Muscle of arm (tissue), 12 donors: ENCODE data around the gene PCNX3. TPM values are rescaled to one million over a fixed set of nuclear protein-coding genes. Genes with fewer than 3 reads are reported as not detected.

Source experiments
- DNase-seq: peaks from one replicate; pipeline ENCODE4 v3.0.0-alpha.2; 2013
- polyA plus RNA-seq, 12 donors: library from polyadenylated mRNA; unstranded; fragments of 120-200 nt; gene quantifications; one replicate each; pipeline ENCODE4 v1.2.1, GENCODE V29; 2013; ENCODE audit not compliant: insufficient read length in 12 of 12

PCNX3 gene
- polyA plus RNA-seq, 12 donors = 9.8 to 155 (median 15.6) TPM

DNA sequence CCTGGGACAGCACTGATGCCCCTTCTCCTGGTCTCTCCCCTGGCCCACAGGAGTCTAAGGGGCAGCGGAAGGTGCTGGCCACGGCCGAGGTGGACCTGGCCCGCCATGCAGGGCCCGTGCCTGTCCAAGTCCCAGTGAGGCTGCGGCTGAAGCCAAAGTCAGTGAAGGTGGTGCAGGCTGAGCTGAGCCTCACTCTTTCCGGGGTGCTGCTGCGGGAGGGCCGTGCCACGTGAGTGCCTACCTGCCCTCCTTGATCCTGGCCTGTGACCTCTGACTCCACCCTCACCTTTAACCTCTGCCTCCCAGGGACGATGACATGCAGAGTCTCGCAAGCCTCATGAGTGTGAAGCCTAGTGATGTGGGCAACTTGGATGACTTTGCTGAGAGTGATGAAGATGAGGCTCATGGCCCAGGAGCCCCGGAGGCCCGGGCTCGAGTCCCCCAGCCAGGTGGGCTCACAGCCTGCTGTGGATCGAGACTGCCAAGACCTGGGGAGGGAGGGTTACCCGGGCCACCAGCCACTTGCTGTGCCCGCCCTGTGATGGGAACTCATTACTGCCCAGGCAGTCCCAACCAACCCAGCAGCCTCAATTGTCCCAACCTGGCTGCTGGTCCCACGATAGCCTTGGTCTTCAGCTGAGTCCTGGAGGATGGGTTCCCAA is 35.4 kb upstream of the PCNX3 start:
- DNase-seq = no peak

DNA sequence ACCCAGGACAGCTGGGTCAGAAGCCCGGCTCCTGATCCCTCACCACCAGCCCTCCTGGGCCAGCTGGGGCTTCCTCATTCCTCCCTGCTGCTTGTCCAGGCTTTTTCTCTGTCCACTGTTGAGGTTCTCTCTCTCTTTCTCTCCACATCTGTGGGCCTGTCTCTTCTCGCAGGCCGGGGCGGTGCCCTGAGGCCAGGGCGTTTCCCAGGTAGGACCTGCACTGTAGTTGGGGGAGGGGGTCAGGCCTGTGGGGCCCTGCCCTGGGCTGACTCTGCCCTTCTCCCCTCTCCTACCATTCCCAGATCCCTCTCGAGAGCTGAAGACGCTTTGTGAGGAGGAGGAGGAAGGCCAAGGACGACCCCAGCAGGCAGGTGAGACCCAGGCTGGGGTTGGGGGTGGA is 34.8 kb upstream of the PCNX3 start:
- no peak for DNase-seq

DNA sequence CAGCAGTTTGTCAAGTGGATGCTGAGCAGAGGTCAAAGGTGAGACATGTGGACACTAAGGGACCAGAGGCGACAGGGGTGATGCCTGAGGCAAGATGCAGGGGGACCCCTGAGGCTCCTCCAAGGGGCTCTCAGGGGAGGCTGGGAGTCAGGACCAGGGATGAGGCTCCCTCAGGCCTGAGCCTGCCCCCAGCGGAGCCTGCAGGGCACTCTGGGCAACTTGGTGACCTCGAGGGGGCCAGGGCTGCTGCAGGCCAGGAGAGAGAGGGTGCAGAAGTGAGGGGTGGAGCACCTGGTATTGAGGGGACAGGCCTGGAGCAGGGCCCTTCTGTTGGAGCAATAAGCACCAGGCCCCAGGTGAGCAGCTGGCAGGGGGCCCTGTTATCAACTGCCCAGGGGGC is 33.6 kb upstream of the PCNX3 start:
- DNase-seq = no peak

- no peak for DNase-seq
These were observed 32.0 kb upstream of the PCNX3 start for GRCh38 chr11:65583589-65583988.

GRCh38 chr11:65584106-65584505 is 31.5 kb upstream of the PCNX3 start:
- DNase-seq = no peak

GRCh38 chr11:65584723-65585171 is 30.8 kb upstream of the PCNX3 start:
- DNase-seq = no peak

DNA sequence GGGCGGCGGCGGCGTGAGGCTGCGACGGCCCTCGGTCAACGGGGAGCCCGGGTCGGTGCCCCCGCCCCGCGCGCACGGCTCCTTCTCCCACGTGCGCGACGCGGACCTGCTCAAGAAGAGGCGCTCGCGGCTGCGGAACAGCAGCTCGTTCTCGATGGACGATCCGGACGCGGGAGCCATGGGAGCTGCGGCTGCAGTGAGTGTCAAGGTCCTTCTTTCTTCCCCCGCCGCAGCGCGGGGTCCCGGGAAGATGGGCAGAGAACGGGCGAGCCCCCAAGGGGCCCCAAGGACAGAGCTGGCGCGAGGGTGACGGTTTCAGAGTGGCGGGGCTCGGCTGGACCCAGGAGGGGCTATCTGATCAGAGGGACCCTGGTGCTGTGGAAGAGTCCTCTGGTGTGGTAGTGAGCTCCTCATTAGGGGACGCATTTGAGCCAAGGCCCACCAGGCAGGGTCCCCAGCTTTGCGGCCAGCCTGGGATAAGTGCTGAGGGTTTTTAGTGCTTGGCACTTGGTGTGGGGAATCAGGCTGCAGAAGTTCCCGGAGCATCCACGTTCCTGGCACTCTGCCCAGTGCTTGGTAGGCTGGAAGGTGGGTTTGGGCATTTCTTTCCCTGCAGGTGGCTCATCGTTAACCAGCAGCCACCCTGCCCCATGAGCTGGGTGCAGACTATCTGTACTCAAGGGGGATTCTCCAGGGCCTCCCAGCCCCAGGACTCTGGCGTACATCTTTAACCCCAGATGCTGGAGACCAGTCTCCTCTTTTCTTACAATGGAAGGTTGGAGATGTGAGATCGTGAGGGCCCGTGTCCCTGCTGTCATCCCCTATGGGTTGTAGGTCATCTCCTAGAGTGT is 30.0 kb upstream of the PCNX3 start:
- DNase-seq = no peak

GRCh38 chr11:65586247-65586630 is 29.3 kb upstream of the PCNX3 start:
- DNase-seq = no peak

DNA sequence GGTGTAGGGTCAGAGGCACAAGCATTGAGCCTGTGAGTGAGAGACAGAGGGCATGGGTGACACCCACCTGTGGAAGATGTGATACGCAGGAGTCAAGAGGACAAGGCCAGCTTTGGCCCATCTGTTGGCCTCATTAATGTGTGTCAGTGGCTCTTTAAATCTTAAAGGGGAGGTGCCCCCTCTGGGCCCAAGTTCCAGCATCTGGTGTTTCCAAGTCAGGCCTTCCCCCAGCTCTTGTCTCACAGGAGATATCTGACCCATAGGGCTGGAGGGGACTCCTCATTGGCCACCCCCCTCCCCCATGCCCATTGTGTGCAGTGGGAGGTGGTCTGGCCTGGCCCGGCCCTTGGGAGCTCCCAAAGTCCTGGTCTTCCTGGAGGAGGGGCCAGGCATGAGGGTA is 28.9 kb upstream of the PCNX3 start:
- DNase-seq = no peak

DNA sequence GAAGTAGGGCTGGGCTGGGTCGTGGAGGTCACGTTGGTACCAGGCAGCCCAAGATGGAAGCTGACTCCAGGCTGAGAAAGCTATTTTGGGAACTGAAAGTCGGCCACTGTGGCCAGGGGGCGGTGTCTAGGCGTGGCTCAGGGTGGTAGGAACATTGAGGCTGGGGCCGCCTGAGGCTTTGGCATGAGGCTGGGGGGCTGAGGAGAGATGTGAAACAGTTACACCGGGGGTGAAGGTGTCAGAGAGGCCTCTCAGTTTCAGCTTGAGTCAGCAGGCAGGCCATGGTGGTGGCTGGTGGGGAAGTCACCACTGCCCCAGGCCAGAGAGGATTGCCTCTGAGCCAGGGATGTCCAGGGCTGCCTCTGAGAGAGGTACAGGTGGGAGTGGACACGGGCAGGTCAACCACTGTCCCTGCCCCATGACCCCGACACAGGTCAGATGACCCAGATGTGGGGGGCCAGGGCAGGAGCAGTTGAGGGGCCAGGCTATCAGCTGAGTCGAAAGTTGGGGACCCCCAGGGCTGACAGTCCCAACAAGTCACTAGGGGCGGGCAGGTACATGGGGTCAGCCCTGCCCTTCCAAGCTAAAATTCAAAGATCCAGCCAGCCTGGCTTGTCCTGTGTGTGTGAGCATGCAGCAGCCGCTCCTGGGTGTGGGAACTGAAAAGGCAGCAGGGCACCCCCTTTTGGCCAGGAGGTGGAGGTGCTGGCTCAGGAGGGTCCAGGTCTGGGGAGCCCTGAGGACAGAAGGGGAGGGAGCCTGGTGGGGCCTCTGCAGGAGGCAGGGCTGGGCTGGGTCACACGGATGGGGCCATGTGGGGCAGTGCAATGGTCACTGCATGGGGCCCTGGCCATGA is 27.1 kb upstream of the PCNX3 start:
- DNase-seq = no peak

- no peak for DNase-seq
These were observed 25.9 kb upstream of the PCNX3 start for GRCh38 chr11:65589444-65590239.

DNA sequence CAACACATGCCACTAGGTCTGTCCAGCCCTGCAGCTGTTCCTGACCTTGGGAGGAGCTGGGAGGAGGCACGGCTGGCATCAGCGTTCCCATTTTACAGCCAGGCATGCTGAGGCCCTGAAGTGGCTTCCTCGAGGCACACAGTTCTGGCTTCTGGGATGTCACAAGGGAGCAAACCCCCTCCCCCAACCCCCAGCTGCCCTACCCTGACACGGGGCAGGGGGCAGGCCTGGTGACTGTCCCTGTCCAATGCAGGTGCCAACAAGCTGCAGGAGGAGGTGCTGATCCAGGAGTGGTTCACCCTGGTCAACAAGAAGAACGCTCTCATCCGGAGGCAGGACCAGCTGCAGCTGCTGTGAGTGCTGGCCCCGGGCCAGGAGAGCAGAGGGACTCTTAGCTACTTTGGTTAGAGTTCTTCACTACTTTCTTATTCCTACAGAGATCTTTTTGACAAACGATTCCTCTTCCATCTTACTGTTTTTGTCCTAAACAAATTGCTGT is 25.3 kb upstream of the PCNX3 start:
- peak; percentile 82 for DNase-seq

DNA sequence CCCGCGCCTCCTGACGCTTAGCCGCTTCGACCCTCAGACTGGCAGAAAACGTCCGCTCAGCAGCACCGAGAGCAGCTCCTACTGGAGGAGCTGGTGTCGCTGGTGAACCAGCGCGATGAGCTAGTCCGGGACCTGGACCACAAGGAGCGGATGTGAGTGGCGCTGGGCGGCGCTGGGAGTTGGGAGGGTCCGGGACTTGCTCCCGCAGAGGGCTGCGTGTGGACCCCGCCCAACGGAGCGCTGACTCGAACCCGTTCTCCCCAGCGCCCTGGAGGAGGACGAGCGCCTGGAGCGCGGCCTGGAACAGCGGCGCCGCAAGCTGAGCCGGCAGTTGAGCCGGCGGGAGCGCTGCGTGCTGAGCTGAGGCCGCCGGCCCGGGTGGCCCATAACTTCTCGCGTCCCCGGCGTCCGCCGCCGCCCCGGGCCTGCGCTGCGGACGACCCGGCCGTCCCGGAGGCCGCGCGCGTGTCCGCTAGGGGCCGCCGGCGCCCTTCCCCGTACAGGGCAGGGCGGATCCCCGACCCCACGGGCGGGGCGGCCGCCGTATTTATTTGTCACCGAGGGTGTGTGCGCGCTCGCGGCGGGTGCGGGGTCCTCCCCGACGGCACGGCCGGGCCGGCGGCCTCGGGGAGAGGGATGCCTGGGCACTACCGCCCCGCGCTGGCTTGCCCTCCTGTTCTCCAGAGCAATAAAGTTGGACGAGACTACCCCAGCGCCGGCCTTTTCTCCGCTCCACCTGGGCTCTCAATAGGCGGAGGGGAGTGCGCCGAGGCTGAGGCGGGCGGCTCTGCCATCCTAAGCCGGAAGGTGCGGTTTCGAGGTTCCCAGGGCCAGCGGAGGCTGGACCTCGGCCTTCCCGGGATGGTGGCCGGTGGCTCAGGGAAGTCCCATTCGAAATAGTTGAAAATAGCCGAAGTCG is 23.4 kb upstream of the PCNX3 start:
- no peak for DNase-seq

DNA sequence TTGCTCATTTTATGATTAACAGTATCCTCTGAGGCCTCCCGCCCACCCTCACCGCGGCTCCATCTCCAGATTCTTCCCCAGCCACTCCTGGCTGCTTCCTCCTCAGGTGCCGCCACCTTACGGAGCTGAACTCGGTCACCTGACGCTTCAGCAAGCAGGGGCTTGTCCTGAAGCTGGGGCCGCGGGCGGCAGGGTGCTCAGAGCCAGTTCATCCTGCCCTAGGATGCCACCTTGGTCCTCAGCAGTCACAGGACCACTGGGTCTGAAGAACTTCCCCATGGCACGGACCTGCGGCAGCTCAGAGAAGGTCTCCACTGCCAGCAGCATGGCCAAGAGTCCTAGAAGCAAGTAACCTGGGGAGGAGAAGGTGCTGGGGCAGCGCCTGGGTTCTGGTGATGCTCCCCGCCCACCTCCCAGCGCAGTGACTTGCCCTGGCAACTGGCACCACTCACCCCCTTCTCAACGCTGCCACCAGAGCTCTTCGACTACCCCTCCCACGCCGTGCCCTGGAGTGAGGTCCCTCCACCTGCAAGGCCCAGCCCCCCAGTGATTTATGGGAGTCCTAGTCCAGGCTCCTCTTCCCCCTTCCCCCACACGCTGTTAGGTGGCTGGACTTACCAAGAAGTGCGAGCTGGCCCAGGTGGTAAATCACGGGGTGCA is 22.6 kb upstream of the PCNX3 start:
- DNase-seq = no peak

GRCh38 chr11:65593518-65594414 is 21.8 kb upstream of the PCNX3 start:
- no peak for DNase-seq

DNA sequence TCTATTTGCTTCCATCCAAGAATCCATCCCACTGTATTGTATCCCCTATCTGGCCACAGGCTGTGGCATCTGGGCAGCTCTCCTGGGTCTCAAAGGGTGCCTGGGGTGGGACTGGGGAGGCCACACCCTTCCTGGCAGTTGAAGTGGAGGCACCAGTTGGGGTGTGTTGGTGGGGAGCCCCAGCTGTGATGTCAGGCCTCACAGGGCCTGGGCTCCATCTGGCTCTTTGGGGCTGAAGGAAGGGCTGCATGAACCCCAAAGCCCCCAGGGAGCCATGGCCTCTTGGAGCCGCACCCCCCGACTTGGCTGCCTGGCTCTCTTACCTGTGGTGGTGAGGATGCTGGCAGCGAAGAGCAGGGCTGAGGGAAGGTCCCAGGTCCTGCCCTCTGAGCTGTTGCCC is 20.4 kb upstream of the PCNX3 start:
- DNase-seq = no peak

DNA sequence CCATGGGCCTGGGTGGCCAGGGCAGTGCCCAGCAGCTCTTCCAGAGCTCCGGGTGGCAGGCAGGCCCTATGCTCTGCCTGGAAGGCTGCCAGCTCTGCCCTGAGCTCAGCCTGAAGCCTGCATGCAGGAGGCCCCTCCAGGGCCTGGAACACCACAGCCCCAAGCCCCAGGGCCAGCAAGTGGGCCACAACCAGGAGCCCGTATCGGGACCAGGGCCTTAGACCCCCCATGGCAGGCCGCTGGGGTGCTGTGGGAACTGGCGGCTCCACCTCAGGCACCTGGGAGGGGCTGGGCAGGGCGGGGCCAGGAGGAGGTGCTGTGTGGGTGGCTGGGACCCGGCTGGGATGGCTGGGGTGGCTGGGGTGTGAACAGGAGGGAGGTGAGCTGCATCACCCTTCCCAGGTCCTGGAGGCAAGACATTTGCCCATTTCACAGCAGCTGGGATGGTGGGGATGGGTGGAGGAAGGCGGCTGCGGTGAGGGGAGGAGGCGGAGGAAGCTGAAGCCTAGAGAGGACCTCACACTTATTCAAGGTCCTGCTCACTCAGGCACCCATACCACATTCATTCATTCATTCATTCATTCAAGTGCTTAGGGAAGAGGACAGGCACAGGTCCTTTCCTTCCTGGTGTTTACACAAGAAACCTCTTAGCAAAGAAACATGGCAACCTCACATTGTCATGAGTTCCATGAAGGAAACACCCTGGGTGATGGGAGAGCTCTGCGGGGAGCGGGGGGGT is 19.9 kb upstream of the PCNX3 start, which contains the start of gene KCNK7:
Gene KCNK7 (minus strand): TSS at position 258 of the 739 bp plus-strand sequence. CDS start 28 bp downstream, at position 230.
- no peak for DNase-seq

- DNase-seq = no peak
These were observed 19.1 kb upstream of the PCNX3 start for GRCh38 chr11:65596520-65596919.
